DND-41 (cell line): ENCODE data around the gene CYP27A1.

Source experiments
- CTCF ChIP-seq: IDR thresholded peaks from 2 replicates; pipeline ENCODE4 v1.5.1; 2012; ENCODE audit warnings: borderline replicate concordance, low read length, moderate library complexity, mild to moderate bottlenecking; ENCODE audit not compliant: poor library complexity, severe bottlenecking; ENCODE audit errors: extremely low read depth
- EZH2 ChIP-seq: IDR thresholded peaks from 3 replicates; pipeline ENCODE4 v1.6.1; 2012; ENCODE audit warnings: borderline replicate concordance, low read depth, mild to moderate bottlenecking, moderate library complexity, low read length, inconsistent platforms; ENCODE audit not compliant: severe bottlenecking

- TF ChIP-seq CTCF (no peak), EZH2 (no peak)
These were observed 30.9 kb downstream of the CYP27A1 start for GRCh38 chr2:218812861-218813260.
